C4-2B (cell line): ENCODE data around the gene MRPL11.
A peak's percentile ranks its signal among the peaks of the same experiment; 100 is the strongest.

Experiments
- H3K27ac ChIP-seq: fragments of 450-650 bp; 2 replicates; pipeline ENCODE4 v1.5.1; 2017
- ZFX ChIP-seq: fragments of 450-650 bp; IDR thresholded peaks from 2 replicates; pipeline ENCODE4 v1.6.1; 2017
- TF ChIP-seq, protein P1 (sequence below): fragments of 450-650 bp; conservative IDR thresholded peaks from 2 replicates; pipeline ENCODE4 v1.5.1; 2017; ENCODE audit warnings: mild to moderate bottlenecking

MRPL11 gene

DNA sequence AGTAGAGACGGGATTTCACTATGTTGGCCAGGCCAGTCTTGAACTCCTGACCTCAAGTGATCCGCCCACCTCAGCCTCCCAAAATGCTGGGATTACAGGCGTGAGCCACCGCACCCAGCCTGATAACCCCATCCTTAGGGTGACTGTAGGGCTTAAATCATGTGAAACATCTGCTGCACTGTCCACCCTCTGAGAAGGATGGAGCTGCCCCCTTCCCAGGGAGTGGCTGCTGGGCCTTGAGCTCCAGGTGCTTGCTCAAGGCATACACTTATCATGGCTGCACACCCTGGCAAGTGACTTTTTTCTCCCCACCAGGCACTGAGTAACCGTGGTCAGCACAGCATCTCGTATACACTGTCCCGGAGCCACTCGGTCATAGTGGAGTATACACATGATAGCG lies 33.4 kb upstream of the MRPL11 start:
- H3K27ac ChIP-seq: no peak overlapping the region
- no peak for TF ChIP-seq ZFX
- TF ChIP-seq, protein P1, sequence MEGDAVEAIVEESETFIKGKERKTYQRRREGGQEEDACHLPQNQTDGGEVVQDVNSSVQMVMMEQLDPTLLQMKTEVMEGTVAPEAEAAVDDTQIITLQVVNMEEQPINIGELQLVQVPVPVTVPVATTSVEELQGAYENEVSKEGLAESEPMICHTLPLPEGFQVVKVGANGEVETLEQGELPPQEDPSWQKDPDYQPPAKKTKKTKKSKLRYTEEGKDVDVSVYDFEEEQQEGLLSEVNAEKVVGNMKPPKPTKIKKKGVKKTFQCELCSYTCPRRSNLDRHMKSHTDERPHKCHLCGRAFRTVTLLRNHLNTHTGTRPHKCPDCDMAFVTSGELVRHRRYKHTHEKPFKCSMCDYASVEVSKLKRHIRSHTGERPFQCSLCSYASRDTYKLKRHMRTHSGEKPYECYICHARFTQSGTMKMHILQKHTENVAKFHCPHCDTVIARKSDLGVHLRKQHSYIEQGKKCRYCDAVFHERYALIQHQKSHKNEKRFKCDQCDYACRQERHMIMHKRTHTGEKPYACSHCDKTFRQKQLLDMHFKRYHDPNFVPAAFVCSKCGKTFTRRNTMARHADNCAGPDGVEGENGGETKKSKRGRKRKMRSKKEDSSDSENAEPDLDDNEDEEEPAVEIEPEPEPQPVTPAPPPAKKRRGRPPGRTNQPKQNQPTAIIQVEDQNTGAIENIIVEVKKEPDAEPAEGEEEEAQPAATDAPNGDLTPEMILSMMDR: no peak

GRCh38 chr11:66471142-66471541 lies 32.5 kb upstream of the MRPL11 start:
- TF ChIP-seq ZFX: no peak
- TF ChIP-seq, protein P1: no peak
- no peak overlapping the region for H3K27ac ChIP-seq

DNA sequence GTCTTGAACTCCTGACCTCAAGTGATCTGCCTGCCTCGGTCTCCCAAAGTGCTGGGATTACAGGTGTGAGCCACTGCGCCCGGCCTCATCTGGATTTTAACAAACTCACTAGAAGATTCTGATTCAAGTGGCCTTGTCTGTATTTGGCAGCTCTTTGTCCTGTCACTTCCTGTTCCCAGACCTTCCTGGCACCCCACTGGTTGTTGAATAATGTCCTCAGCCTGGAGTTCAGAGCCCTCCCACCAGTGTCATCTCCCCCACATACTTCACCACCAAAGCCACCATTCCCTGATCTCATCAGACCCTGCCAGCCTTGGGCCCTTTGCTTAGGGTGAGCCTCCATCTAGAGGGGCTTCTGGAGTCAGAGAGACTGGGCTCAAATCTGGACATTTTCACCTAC lies 31.4 kb upstream of the MRPL11 start:
- TF ChIP-seq, protein P1: no peak
- no peak for TF ChIP-seq ZFX
- H3K27ac ChIP-seq: no peak overlapping the region

DNA sequence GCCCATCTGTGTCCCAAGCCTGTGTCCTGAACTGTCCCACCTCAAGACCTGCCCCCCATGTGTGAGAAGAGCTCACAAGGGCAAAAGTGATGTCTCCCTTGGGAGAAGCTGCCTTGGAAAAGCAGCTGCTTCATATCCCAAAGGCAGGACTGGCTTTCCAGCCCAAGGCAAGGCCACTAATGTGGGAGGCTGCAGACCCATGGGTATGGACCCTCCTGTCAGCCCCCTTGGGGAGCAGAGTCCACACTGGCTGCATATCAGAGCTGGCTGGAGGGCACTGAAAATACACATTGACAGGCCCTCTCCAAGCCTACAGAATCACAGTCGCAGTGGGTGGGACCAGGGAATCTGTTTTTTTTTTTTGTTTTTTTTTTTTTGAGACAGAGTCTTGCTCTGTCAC lies 30.8 kb upstream of the MRPL11 start:
- TF ChIP-seq, protein P1: no peak
- TF ChIP-seq ZFX: no peak
- no peak overlapping the region for H3K27ac ChIP-seq

DNA sequence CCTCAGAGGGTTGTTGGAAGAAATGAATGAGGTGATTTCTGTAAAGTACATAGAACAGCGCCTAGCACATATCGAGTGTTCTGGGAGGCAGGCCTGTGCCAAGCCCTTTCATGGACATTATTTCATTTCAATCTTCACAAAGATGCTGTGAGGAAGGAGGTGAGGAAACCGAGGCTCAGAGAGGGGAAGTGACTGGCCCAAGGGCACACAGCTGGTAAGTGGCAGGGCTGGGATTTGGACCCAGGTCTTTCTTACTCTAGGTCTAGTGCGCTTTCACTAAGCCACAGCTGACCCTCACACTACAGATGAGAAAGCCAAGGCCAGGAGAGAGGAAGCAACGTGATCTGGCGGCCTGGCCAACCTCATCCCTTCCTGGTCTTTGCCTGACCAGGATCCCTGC lies 30.0 kb upstream of the MRPL11 start:
- no peak overlapping the region for H3K27ac ChIP-seq

GRCh38 chr11:66467756-66468155 lies 29.1 kb upstream of the MRPL11 start:
- TF ChIP-seq, protein P1: no peak
- TF ChIP-seq ZFX: no peak
- H3K27ac ChIP-seq: peak overlapping the region; percentile 68; the same call in 1 of the 2 replicates

More for the DNA sequence above, 30.0 kb upstream of the MRPL11 start:
- TF ChIP-seq, protein P1: no peak
- TF ChIP-seq ZFX: no peak

- TF ChIP-seq, protein P1: no peak; the same call in 1 of the 2 replicates
- TF ChIP-seq ZFX: peak; percentile 91
- peak overlapping the region; percentile 68 for H3K27ac ChIP-seq
Measured at GRCh38 chr11:66467034-66467659, 28.5 kb upstream of the MRPL11 start.
